ENCODE measurements around the gene EPN2.
A peak's percentile ranks its signal among the peaks of the same experiment; 100 is the strongest.

The EPN2 gene

DNA sequence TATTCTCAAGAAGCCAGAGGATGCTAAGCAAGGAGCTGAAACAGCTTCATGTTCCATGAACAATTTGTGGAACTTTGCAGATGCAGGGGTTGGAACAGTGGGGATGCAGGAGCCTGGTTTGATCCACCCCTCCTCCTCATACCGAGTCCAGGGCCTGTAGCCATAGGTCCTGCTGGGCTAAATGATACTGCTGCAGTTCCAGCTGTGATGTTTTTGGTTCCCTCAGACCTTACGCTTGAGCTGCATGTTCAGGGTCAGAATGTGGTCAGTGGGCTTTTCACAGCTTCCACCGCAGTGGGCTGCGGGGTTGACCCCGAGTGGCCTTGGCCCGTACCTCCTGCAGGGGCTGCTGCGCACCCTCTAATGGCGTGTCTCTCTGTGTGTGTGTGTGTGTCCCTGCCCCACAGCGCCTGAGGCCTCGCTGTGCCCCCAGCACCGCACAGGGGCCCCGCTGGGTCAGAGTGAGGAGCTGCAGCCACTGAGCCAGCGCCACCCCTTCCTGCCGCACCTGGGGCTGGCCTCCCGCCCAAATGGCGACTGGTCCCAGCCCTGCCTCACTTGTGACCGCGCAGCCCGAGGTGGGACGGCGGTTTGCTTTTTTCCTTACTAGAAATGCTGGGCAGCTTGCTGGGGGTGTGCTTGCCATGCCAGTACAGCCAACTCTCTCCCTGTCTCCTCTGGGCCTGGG lies 48.2 kb downstream of the EPN2 start:
- peak in 1 of 10 donors; percentile 55 for DNase-seq
- intact Hi-C loops (cut with DNase I): no loop called here

- peak in 2 of 10 donors; percentile 68 to 76 for DNase-seq
- intact Hi-C loops (cut with DNase I): no loop called here
Measured at GRCh38 chr17:19286751-19287341, 49.7 kb downstream of the EPN2 start.

GRCh38 chr17:19287651-19288050 lies 50.5 kb downstream of the EPN2 start:
- intact Hi-C loops (cut with DNase I): no loop called here
- DNase-seq: peak in 2 of 10 donors; percentile 16 to 38

DNA sequence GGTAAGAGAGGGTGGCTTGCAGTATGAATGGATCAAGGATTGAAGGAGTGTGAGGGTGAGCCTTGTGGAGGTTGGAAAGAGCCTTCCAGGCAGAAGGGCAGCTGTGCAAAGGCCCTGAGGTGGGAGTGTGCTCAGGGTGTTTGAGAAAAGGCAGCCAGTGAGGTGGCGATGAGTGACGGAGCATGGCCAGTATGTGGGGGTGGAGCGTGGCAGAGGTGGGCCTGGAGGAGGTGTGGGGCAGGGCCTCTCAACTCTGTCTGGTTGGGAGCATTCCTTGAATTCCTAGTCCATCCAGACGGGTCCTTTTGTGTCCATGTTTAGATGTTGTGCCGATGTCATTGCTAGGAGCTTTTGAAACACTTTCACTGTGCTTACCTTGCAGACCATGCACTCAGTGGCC lies 51.3 kb downstream of the EPN2 start:
- intact Hi-C loops (cut with DNase I): no loop called here
- peak in 1 of 10 donors; percentile 39 for DNase-seq

DNA sequence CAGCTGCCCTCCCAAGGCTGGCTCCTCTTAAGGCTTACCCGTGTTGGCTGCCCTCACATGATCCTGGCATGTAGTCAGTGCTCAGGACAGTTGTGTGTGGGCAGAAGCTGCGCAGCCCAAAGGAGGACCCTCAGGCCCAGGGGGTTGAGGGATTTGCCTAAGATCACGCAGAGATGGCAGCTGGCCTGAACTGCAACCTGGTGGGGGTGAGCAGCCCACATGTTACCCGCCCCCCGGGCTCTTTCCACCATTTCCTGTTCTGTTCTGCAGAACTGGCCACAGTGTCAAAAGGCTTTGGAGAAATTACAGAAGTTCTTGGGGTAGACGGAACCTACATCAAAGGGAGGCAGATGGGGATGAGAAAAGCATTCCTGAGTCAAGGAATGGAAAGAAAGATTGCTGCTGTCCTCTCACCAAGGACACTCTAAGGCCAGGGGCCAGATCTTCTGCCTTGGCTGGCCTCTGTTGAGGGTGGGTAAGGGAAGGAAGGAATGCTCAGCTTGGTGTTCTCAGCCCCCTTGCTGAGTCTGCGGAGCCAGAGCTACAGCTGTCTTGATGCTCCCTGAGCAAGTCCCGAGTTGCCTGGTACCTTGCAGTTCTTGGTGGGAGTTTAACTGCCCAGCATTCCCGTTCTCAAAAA lies 53.0 kb downstream of the EPN2 start:
- peak in 2 of 10 donors; percentile 55 to 58 for DNase-seq
- intact Hi-C loops (cut with DNase I): no loop called here

DNA sequence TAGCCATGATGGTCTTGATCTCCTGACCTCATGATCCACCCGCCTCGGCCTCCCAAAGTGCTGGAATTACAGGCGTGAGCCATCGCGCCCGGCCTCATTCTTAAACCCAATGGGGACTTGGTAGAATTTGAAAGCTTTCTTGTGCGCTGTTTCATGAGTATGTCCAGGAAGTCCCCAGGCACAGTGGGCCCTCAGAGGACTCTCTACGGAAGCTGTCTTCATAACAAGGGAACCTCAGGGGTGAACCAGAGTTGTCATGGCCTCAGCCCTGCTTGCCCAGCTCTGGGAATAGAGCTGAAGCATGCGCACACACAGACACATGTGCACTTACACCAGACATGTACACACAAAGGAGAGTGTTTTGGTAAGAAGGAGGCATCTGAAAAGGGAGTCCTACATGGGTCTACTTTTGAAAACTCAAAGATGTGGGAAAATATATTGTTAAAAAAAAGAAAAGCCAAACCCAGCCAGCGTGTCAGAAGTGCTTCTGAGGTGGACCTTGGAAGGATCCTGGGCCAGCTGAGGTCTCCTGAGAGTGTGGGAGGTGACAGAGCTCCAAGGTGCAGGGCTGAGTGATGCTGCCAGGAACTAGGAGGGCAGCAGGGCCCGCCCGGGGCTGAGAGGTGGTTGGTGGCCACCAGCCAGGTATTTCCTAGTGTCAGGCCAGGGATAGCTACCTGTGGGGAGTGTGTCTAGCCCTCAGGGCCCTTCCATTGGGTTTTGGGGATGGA lies 54.6 kb downstream of the EPN2 start:
- intact Hi-C loops (cut with DNase I): no loop called here
- DNase-seq: peak in 1 of 10 donors; percentile 61

DNA sequence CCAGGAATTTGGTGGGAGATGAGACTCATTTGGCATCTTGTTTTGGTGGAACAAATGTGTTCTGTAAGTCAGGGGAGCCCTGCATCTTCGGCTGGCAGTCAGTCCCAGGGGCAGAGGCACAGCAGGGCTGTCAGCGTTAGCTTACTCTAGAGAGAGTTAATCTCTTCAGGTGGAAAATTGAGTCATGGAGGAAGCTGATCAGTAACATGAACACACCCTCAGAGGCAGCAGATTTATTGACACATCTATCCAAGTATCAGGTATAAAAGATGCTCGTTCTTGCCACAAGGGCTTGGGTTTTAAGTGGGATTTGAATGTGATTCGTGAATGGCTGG lies 55.2 kb downstream of the EPN2 start:
- intact Hi-C loops (cut with DNase I): no loop called here
- peak in 1 of 10 donors; percentile 80 for DNase-seq

DNA sequence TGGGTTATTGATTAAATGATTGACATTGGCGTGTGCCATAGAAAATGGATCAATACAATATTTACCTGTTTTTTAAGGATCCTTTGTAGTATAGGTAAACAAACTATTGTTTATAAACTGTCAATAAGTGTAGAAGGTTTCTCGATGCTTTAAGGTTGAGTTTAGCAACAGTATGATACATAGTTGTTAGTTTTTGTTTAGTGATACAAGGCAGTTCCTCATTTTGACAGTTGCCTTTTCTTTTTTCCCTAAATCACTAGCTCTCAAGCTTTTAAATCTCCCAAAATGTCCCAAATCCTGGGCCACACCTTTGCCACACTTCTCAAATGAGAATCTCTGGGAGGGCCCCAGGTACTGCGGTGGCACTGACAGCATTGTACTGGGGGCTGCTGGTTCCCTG lies 57.3 kb downstream of the EPN2 start:
- peak in 1 of 10 donors; percentile 7 for DNase-seq
- intact Hi-C loops (cut with DNase I): no loop called here

- intact Hi-C loops (cut with DNase I): no loop called here
Measured at GRCh38 chr17:19295473-19296135, 58.4 kb downstream of the EPN2 start.

DNA sequence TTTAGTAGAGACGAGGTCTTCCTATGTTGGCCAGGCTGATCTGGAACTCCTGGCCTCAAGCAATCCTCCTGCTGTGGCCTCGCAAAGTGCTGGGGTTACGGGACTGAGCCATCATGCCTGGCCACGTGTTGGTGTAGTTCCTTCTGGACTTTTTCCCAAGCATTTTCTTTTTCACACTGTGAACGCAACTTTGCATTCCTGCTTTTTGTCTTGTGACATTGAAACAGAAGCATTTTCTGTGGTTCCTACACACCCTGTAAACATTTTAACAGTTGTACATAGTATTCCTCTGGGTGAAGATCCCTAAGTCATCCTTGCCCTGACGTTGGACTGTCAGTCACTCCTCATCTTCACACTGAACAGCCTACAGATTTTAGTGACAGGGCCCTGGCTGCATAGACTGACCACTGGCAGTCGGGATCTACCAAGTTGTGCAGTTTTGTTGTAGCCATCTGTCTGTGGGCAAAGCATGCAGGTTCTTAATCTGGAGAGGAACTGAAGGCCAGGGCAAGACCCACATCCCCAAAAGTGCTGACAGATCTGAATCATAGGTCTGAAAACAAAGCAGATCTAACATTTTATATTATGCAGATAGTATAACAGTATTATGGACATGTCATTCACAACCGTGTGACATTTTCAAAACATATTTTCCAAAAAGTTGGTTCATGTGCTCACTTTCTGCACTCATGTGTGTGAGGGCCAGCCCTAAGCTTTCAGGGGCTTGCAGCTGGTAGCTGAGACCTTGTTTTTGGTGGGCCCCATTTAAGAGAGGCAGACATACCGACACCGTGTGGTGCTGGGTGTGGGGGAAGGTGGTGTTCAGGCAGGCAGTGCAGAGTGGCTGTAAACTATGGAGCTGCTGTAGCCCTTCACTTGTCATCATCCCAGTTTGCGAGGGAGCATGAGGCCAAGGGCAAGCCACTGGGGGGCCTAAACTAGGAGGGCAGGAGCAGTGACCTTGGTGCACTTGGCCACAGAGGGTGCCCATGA lies 59.9 kb downstream of the EPN2 start:
- intact Hi-C loops (cut with DNase I): no loop called here
- DNase-seq: peak in 2 of 10 donors; percentile 44 to 66

More at GRCh38 chr17:19295473-19296135, 58.4 kb downstream of the EPN2 start:
- DNase-seq: peak in 2 of 10 donors; percentile 9 to 14

- peak in 3 of 10 donors; percentile 3 to 15 (median 14) for DNase-seq
- intact Hi-C loops (cut with DNase I): no loop called here
Measured at GRCh38 chr17:19298569-19299213, 61.5 kb downstream of the EPN2 start.

GRCh38 chr17:19299214-19299747 lies 62.1 kb downstream of the EPN2 start:
- peak in 3 of 10 donors; percentile 51 to 73 (median 53) for DNase-seq
- intact Hi-C loops (cut with DNase I): no loop called here

- intact Hi-C loops (cut with DNase I): no loop called here
- DNase-seq: peak in 3 of 10 donors; percentile 35 to 53 (median 53)
Measured at GRCh38 chr17:19299866-19300265, 62.7 kb downstream of the EPN2 start.

DNA sequence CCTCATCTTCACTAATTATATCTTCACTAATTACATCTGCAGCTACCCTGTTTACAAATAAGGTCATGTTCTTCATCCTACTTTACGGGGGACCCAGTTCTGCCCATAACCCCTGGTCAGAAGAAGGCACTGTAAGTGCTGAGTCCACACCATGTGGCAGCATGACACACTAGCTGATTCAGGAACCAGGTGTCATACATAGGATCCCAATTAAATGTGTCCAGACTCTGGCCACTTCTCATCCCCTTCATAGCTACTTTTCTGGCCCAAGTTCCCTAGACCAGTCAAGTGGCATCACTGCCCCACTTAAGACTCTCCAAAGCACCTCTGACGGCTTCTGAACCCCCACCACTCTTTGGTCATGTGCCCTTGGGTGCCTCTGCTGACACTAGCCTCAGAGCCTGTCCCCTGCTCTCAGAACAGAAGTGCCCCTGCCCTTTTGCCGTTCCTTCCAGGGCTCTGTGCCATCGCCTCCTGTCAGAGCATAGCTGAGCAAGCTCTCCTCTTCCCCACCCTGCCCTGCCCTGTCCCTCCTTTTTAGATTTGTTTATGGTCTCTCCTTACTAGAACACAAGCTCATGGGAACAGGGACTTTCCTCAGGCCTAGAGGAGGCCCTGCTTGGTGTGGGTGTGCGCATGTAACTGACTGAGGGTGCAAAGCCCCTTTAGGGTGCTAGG lies 64.2 kb downstream of the EPN2 start:
- intact Hi-C loops (cut with DNase I): no loop called here

GRCh38 chr17:19301973-19302372 lies 64.8 kb downstream of the EPN2 start:
- intact Hi-C loops (cut with DNase I): no loop called here
- DNase-seq: peak in 3 of 10 donors; percentile 28 to 74 (median 44)

More for the DNA sequence above, 64.2 kb downstream of the EPN2 start:
- peak in 2 of 10 donors; percentile 52 to 73 for DNase-seq

DNA sequence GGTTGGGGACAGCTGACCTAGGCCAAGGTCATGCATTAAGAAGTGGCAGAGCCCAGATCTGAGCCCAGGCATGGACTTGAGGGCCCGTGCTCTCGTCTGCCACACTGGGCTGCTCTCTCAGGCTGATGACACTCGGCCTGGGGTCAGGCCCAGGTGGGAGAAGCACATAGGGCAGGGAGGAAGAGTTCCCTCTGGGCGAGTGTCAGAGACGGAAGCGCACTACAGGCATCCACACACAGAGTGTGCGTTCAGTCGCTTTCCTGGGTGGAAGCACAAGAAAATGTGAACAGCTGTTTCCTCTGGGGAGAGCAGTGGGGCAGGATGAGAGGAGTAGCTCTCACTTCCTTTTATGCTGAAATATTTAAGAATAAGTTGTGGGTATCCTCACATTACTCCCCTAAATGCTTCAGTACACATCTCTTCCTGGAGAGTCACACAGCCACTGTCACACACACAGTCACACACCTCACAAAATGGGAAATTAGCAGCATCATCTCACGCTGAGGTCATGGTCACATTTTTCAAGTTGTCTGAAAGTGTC lies 65.7 kb downstream of the EPN2 start:
- intact Hi-C loops (cut with DNase I): no loop called here
- DNase-seq: peak in 2 of 10 donors; percentile 51 to 54

GRCh38 chr17:19303367-19303776 lies 66.2 kb downstream of the EPN2 start:
- intact Hi-C loops (cut with DNase I): no loop called here
- peak in 3 of 10 donors; percentile 70 to 85 (median 77) for DNase-seq

Data from posterior cingulate gyrus (tissue), 11 donors.